K562 (cell line): ENCODE results near the gene PODNL1. TPM values are rescaled to one million over a fixed set of nuclear protein-coding genes. Genes with fewer than 3 reads are reported as not detected.

Source experiments
- ATAC-seq: fragments of 200-7000 bp; cut with Tn5 transposase; 3 replicates; pipeline ENCODE4 v1.9.1; 2020; ENCODE audit warnings: moderate library complexity
- BruUV-seq: library from RNA; stranded (reverse); fragments of 400-500 nt; replicated peaks from 2 replicates; lab custom pipeline; 2021; lab: Mats Ljungman, UMichigan
- CTCF ChIA-PET: fragments of 300-600 bp; formaldehyde crosslinking; extraction: SDS; loops from one replicate; lab custom pipeline; 2021; ENCODE audit warnings: low intra/inter-chr PET ratio; lab: Yijun Ruan, JAX
- POLR2A ChIA-PET: fragments of 300-600, 350-650 bp; sonication (Branson Sonifier 250); formaldehyde crosslinking; extraction: SDS; loops from one replicate; lab custom pipeline; 2021; ENCODE audit warnings: antibody characterized with exemption, inconsistent platforms; lab: Yijun Ruan, JAX
- DNase-seq, 4 experiments: peaks; one replicate each; pipeline versions ENCODE4 v3.0.0 to v3.0.0-alpha.2; 2011 to 2018; ENCODE audit warnings: low spot score in 3 of 4, mixed read lengths in 3 of 4; ENCODE audit errors: extremely low read depth in 1 of 4
- FAIRE-seq: peaks from 2 replicates; lab custom pipeline; 2011; peaks lifted over from hg19 to GRCh38; lab: Jason Lieb, UNC
- H2AFZ ChIP-seq: 2 replicates; pipeline ENCODE4 v1.6.0; 2011; ENCODE audit warnings: low read depth, low read length, control low read depth, inconsistent platforms
- H3K27ac ChIP-seq: fragments of 200-600 bp; 3 replicates; pipeline ENCODE4 v1.8.0; 2011; ENCODE audit warnings: low read depth, mild to moderate bottlenecking, control low read depth, inconsistent platforms, low read length, moderate library complexity, mixed read lengths; ENCODE audit errors: extremely low read depth
- H3K27me3 ChIP-seq, 2 experiments: fragments of 300-600 bp in 1 of 2; 2 replicates in 1 of 2; 3 replicates in 1 of 2; pipeline versions ENCODE4 v1.6.0 to v1.8.0; 2011; ENCODE audit warnings: inconsistent platforms in 2 of 2, low read length in 2 of 2, mild to moderate bottlenecking in 1 of 2, mixed read lengths in 1 of 2, moderate library complexity in 1 of 2; ENCODE audit not compliant: control insufficient read depth in 2 of 2, insufficient read depth in 2 of 2
- H3K36me3 ChIP-seq: fragments of 300-600 bp; 3 replicates; pipeline ENCODE4 v1.8.0; 2011; ENCODE audit warnings: mild to moderate bottlenecking, low read length, inconsistent platforms; ENCODE audit not compliant: control insufficient read depth, insufficient read depth
- H3K4me1 ChIP-seq, 2 experiments: fragments of 200-600 bp in 1 of 2; replicated peaks in 1 of 2; 2 replicates in 1 of 2; 3 replicates in 1 of 2; pipeline versions ENCODE4 v1.5.1 to v1.8.0; 2011; ENCODE audit warnings: inconsistent platforms in 2 of 2, low read length in 2 of 2, mild to moderate bottlenecking in 1 of 2, mixed read lengths in 1 of 2, moderate library complexity in 1 of 2; ENCODE audit not compliant: control insufficient read depth in 2 of 2, insufficient read depth in 2 of 2
- H3K4me2 ChIP-seq: 2 replicates; pipeline ENCODE4 v1.6.1; 2011; ENCODE audit warnings: low read length, control low read depth, inconsistent platforms, mixed read lengths; ENCODE audit not compliant: insufficient read depth
- H3K4me3 ChIP-seq: fragments of 200-600 bp; sonication (generic), shearing (Covaris generic); 2 replicates; pipeline ENCODE4 v1.5.1; 2016; ENCODE audit warnings: control low read depth, inconsistent platforms
- H3K79me2 ChIP-seq: fragments of 200-600 bp; 3 replicates; pipeline ENCODE4 v1.8.0; 2011; ENCODE audit warnings: low read length, inconsistent platforms; ENCODE audit not compliant: control insufficient read depth, insufficient read depth
- H3K9ac ChIP-seq, 2 experiments: 2 replicates each; pipeline versions ENCODE4 v1.6.0 to v1.6.1; 2011; ENCODE audit warnings: low read depth in 2 of 2, low read length in 2 of 2, control low read depth in 1 of 2, inconsistent platforms in 1 of 2, mild to moderate bottlenecking in 1 of 2, mixed read lengths in 1 of 2; ENCODE audit not compliant: insufficient read depth in 1 of 2
- H3K9me1 ChIP-seq: one replicate; pipeline ENCODE4 v1.6.0; 2011; ENCODE audit warnings: inconsistent platforms, mild to moderate bottlenecking, low read length, moderate library complexity; ENCODE audit not compliant: control insufficient read depth, insufficient read depth
- H3K9me3 ChIP-seq: replicated peaks from 2 replicates; pipeline ENCODE4 v1.5.1; 2011; ENCODE audit warnings: low read depth, low read length, inconsistent platforms; ENCODE audit not compliant: control insufficient read depth, insufficient read depth
- H4K20me1 ChIP-seq: replicated peaks from 2 replicates; pipeline ENCODE4 v1.6.1; 2011; ENCODE audit warnings: low read length, inconsistent platforms, mixed read lengths; ENCODE audit not compliant: control insufficient read depth, insufficient read depth
- ASH1L ChIP-seq: fragments of 450-650 bp; IDR thresholded peaks from 2 replicates; pipeline ENCODE4 v1.6.1; 2018; ENCODE audit warnings: borderline replicate concordance, mild to moderate bottlenecking, low read depth; ENCODE audit not compliant: partially characterized antibody
- CAMTA2 ChIP-seq: fragments of 250-450 bp; sonication (Bioruptor Pico); conservative IDR thresholded peaks from 2 replicates; pipeline ENCODE4 v1.5.1; 2022
- CBX8 ChIP-seq: fragments of 200-600 bp; sonication (generic); IDR thresholded peaks from 2 replicates; pipeline ENCODE4 v1.6.1; 2012; ENCODE audit warnings: borderline replicate concordance, mixed run types, low read depth, mild to moderate bottlenecking, moderate library complexity, mixed read lengths, low read length, control low read depth, inconsistent platforms; ENCODE audit not compliant: poor library complexity, severe bottlenecking; ENCODE audit errors: extremely low read depth
- GABPB2 ChIP-seq: fragments of 250-450 bp; sonication (Bioruptor Pico); conservative IDR thresholded peaks from 2 replicates; pipeline ENCODE4 v1.5.1; 2021; ENCODE audit warnings: mild to moderate bottlenecking
- MECOM ChIP-seq: fragments of 250-450 bp; sonication (Bioruptor Pico); IDR thresholded peaks from 2 replicates; pipeline ENCODE4 v1.8.0; 2022; ENCODE audit warnings: inconsistent platforms
- NFE2 ChIP-seq: IDR thresholded peaks from 2 replicates; pipeline ENCODE4 v1.6.1; 2014; ENCODE audit warnings: antibody characterized with exemption, low read depth
- RAD51 ChIP-seq: fragments of 450-650 bp; IDR thresholded peaks from 2 replicates; pipeline ENCODE4 v1.7.1; 2016; ENCODE audit warnings: low read depth, mild to moderate bottlenecking, borderline replicate concordance
- RBBP5 ChIP-seq: fragments of 200-600 bp; sonication (generic); IDR thresholded peaks from 2 replicates; pipeline ENCODE4 v1.6.1; 2012; ENCODE audit warnings: borderline replicate concordance, mild to moderate bottlenecking, low read length, control low read depth, inconsistent platforms; ENCODE audit not compliant: insufficient read depth, poor library complexity, severe bottlenecking
- SMARCE1 ChIP-seq: fragments of 450-650 bp; IDR thresholded peaks from 2 replicates; pipeline ENCODE4 v1.7.1; 2016; ENCODE audit warnings: mild to moderate bottlenecking
- ZFPM2 ChIP-seq: fragments of 250-450 bp; sonication (Bioruptor Pico); IDR thresholded peaks from 2 replicates; pipeline ENCODE4 v1.5.1; 2022; ENCODE audit warnings: mild to moderate bottlenecking
- ZNF121 ChIP-seq: sonication (generic); formaldehyde crosslinking; conservative IDR thresholded peaks from 2 replicates; pipeline ENCODE4 v1.8.0; 2022; ENCODE audit warnings: missing genetic modification reagents
- WGBS: fragments of 100-300 bp; shearing (Covaris generic); methylation state at CpG from one replicate; pipeline ENCODE4 v1.1.6; 2016; ENCODE audit warnings: low coverage, mixed read lengths; ENCODE audit not compliant: insufficient coverage; ENCODE audit errors: missing lambda C conversion rate; 5-methylcytosine and 5-hydroxymethylcytosine counted together
- in situ Hi-C: fragments of 300-500 bp; cut with MboI; formaldehyde crosslinking; loops from 4 replicates; pipeline ENCODE4 v1.15.0; 2018; ENCODE audit warnings: inconsistent platforms, mixed read lengths
- intact Hi-C: fragments of 100-400 bp; cut with micrococcal nuclease; formaldehyde crosslinking; loops from 2 replicates; pipeline ENCODE4 v1.14.2; 2022
- polyA plus RNA-seq, 8 experiments: library from polyadenylated mRNA; depleted of rRNA in 4 of 8; stranded (reverse) in 5 of 8; unstranded in 3 of 8; fragments of >200 nt; fragmentation: Nextera tagmentation in 2 of 8; fragmentation: Illumina TruSeq in 1 of 8; extraction: Ambion mirVana in 2 of 8; extraction: Trizol in 1 of 8; gene quantifications; 2 replicates each; pipeline versions ENCODE4 v1.2.1 to v1.2.3, GENCODE V29; 2011 to 2014; ENCODE audit warnings: inconsistent platforms in 1 of 8, missing spikeins in 1 of 8
- total RNA-seq, 7 experiments: library from RNA; depleted of rRNA in 6 of 7; stranded (reverse); fragments of >200 nt in 6 of 7; fragmentation: Illumina TruSeq in 2 of 7; extraction: Trizol in 2 of 7; gene quantifications; 2 replicates each; pipeline versions ENCODE4 v1.2.1 to v1.2.3, GENCODE V29; 2011 to 2021; ENCODE audit warnings: low replicate concordance in 1 of 7
- TF ChIP-seq, protein P1 (sequence below): sonication (generic); formaldehyde crosslinking; IDR thresholded peaks from 2 replicates; pipeline ENCODE4 v1.8.0; 2023; ENCODE audit warnings: missing genetic modification reagents, mild to moderate bottlenecking, borderline replicate concordance

Gene PODNL1
- total and polyA plus RNA-seq, 9 of the 15 experiments (the other 6 are each of a cell fraction or from before 2014, with no cell fraction given), result 0.18 to 0.47 (median 0.23) TPM; not detected in 3

DNA sequence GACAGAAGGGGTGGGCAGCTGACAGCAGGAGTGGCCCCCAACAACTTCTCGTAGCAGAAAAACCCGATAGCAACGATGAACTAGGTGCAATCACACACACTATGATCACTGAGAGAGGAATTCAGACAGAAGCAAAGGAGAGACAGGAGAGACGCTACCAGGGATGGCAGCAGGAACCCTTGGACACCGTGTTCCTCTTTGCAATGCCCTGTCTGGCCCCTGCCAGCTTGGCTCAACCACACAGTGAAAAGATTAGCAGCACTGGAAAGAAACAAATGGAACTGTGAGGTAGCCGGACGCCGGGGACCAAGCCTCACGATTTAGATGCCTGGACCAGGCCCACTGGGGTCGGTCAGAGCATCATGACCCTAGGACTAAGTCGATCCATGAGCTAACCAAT, 37.7 kb upstream of the PODNL1 start:
- FAIRE-seq, result no peak

More for the DNA sequence above, 37.7 kb upstream of the PODNL1 start:
- Histone ChIP-seq H3K9me3 (no peaks in the 10 kb centered on the region), H3K9me1 (no peaks in the 10 kb centered on the region), H3K9ac (no peak overlapping the region), H3K36me3 (peaks cover 43% of the 10 kb centered on the region; the same call in 2 of the 3 replicates), H3K4me3 (no peak overlapping the region), H3K27ac (no peak overlapping the region), H3K27me3 (no peaks in the 10 kb centered on the region), H3K4me1 (peaks cover 0 to 33% of the 10 kb centered on the region in 2 experiments; a peak in 2 of 5 replicates), H2AFZ (no peak overlapping the region), H3K4me2 (no peak overlapping the region), H3K79me2 (no peaks in the 10 kb centered on the region), H4K20me1 (no peaks in the 10 kb centered on the region)
- intact Hi-C loops (no loop called here), in situ Hi-C loops (no loop called here)
- CTCF ChIA-PET, result no interaction called here
- DNase-seq, result no peak
- no peak for ATAC-seq
- TF ChIP-seq CAMTA2 (CRISPR knock-in tag), result no peak
- TF ChIP-seq CBX8, result no peak
- no peak for TF ChIP-seq ZNF121
- TF ChIP-seq GABPB2 (CRISPR knock-in tag), result no peak
- TF ChIP-seq ASH1L, result no peak
- TF ChIP-seq SMARCE1, result no peak
- no peak for TF ChIP-seq RAD51
- no peak for TF ChIP-seq ZFPM2 (CRISPR knock-in tag)
- TF ChIP-seq RBBP5, result no peak
- no peak for TF ChIP-seq MECOM (CRISPR knock-in tag)
- TF ChIP-seq, protein P1, sequence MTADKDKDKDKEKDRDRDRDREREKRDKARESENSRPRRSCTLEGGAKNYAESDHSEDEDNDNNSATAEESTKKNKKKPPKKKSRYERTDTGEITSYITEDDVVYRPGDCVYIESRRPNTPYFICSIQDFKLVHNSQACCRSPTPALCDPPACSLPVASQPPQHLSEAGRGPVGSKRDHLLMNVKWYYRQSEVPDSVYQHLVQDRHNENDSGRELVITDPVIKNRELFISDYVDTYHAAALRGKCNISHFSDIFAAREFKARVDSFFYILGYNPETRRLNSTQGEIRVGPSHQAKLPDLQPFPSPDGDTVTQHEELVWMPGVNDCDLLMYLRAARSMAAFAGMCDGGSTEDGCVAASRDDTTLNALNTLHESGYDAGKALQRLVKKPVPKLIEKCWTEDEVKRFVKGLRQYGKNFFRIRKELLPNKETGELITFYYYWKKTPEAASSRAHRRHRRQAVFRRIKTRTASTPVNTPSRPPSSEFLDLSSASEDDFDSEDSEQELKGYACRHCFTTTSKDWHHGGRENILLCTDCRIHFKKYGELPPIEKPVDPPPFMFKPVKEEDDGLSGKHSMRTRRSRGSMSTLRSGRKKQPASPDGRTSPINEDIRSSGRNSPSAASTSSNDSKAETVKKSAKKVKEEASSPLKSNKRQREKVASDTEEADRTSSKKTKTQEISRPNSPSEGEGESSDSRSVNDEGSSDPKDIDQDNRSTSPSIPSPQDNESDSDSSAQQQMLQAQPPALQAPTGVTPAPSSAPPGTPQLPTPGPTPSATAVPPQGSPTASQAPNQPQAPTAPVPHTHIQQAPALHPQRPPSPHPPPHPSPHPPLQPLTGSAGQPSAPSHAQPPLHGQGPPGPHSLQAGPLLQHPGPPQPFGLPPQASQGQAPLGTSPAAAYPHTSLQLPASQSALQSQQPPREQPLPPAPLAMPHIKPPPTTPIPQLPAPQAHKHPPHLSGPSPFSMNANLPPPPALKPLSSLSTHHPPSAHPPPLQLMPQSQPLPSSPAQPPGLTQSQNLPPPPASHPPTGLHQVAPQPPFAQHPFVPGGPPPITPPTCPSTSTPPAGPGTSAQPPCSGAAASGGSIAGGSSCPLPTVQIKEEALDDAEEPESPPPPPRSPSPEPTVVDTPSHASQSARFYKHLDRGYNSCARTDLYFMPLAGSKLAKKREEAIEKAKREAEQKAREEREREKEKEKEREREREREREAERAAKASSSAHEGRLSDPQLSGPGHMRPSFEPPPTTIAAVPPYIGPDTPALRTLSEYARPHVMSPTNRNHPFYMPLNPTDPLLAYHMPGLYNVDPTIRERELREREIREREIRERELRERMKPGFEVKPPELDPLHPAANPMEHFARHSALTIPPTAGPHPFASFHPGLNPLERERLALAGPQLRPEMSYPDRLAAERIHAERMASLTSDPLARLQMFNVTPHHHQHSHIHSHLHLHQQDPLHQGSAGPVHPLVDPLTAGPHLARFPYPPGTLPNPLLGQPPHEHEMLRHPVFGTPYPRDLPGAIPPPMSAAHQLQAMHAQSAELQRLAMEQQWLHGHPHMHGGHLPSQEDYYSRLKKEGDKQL (CRISPR knock-in tag), result no peak
- no peak for TF ChIP-seq NFE2
- 91% methylated on average over 11 of the region's 11 CpGs for WGBS
- BruUV-seq, result no TSS peak
- POLR2A ChIA-PET, result interaction anchor here (0.7 kb wide), 2 partner anchors 14 to 16 kb away, joined by 3 read pairs; no protein-coding TSS in a partner anchor
